ENCODE measurements around the gene DHX15. TPM values are rescaled to one million over a fixed set of nuclear protein-coding genes. Genes with fewer than 3 reads are reported as not detected.
A peak's percentile ranks its signal among the peaks of the same experiment; 100 is the strongest.
"Not testable (repeated sequence)": the region's sequence is repeated elsewhere in the genome, so short reads cannot be mapped to it uniquely, and the experiment has no call there.

The DHX15 gene
- total RNA-seq, 1 experiment from 2014 or later = 198 TPM

GRCh38 chr4:24547979-24548378, 36.4 kb downstream of the DHX15 start:
- DNase-seq (ENCODE audit: low read depth) = no peak

- no peak for DNase-seq (ENCODE audit: low read depth)
These were observed 40.0 kb downstream of the DHX15 start for GRCh38 chr4:24544208-24544988.

GRCh38 chr4:24537025-24537424, 47.3 kb downstream of the DHX15 start:
- peak; percentile 17 for DNase-seq (ENCODE audit: low read depth)

- no peak for DNase-seq (ENCODE audit: low read depth)
These were observed 49.0 kb downstream of the DHX15 start for GRCh38 chr4:24535399-24535798.

- peak; percentile 63 for DNase-seq (ENCODE audit: low read depth)
These were observed 51.0 kb downstream of the DHX15 start for GRCh38 chr4:24533364-24533763.

GRCh38 chr4:24529555-24529954, 54.8 kb downstream of the DHX15 start:
- DNase-seq (ENCODE audit: low read depth) = no peak

GRCh38 chr4:24527371-24527770, 57.0 kb downstream of the DHX15 start:
- DNase-seq (ENCODE audit: low read depth) = no peak

GRCh38 chr4:24521544-24521943, 62.8 kb downstream of the DHX15 start:
- no peak for DNase-seq (ENCODE audit: low read depth)

- no peak for DNase-seq (ENCODE audit: low read depth)
These were observed 64.7 kb downstream of the DHX15 start for GRCh38 chr4:24519649-24520048.

- no peak for DNase-seq (ENCODE audit: low read depth)
These were observed 66.7 kb downstream of the DHX15 start for GRCh38 chr4:24517676-24518075.

GRCh38 chr4:24516926-24517325, 67.4 kb downstream of the DHX15 start:
- DNase-seq (ENCODE audit: low read depth) = no peak

GRCh38 chr4:24515698-24516097, 68.7 kb downstream of the DHX15 start:
- DNase-seq (ENCODE audit: low read depth) = no peak

GRCh38 chr4:24514808-24515207, 69.5 kb downstream of the DHX15 start:
- peak; percentile 13 for DNase-seq (ENCODE audit: low read depth)

GRCh38 chr4:24513718-24514117, 70.6 kb downstream of the DHX15 start:
- DNase-seq (ENCODE audit: low read depth) = no peak

GRCh38 chr4:24511371-24512063, 72.8 kb downstream of the DHX15 start:
- no peak for DNase-seq (ENCODE audit: low read depth)

- no peak for DNase-seq (ENCODE audit: low read depth)
These were observed 74.3 kb downstream of the DHX15 start for GRCh38 chr4:24510091-24510490.

- DNase-seq (ENCODE audit: low read depth) = no peak
These were observed 75.8 kb downstream of the DHX15 start for GRCh38 chr4:24508541-24508940.

GRCh38 chr4:24507439-24507838, 76.9 kb downstream of the DHX15 start:
- no peak for DNase-seq (ENCODE audit: low read depth)

- not testable (repeated sequence) for DNase-seq (ENCODE audit: low read depth)
These were observed 81.3 kb downstream of the DHX15 start for GRCh38 chr4:24503090-24503489.

GRCh38 chr4:24497221-24497620, 87.1 kb downstream of the DHX15 start:
- no peak for DNase-seq (ENCODE audit: low read depth)

GRCh38 chr4:24496597-24496996, 87.8 kb downstream of the DHX15 start:
- no peak for DNase-seq (ENCODE audit: low read depth)

- no peak for DNase-seq (ENCODE audit: low read depth)
These were observed 89.0 kb downstream of the DHX15 start for GRCh38 chr4:24495388-24495787.

- DNase-seq (ENCODE audit: low read depth) = no peak
These were observed 94.5 kb downstream of the DHX15 start for GRCh38 chr4:24489870-24490269.
